Progenitor cell of endocrine pancreas (in vitro differentiated cells): Measurements from ENCODE around the gene CTSS. TPM values are rescaled to one million over a fixed set of nuclear protein-coding genes. Genes with fewer than 3 reads are reported as not detected.

Experiments used
- DNase-seq: peaks from one replicate; pipeline ENCODE4 v3.0.0; 2021; ENCODE audit warnings: low spot score; ENCODE audit not compliant: unreplicated experiment
- H3K27ac Mint-ChIP-seq: 2 replicates; pipeline ENCODE4 v1.8.0; 2021; ENCODE audit warnings: mild to moderate bottlenecking, moderate library complexity, mixed read lengths
- H3K27me3 Mint-ChIP-seq: 2 replicates; pipeline ENCODE4 v1.8.0; 2021; ENCODE audit warnings: mixed read lengths
- H3K36me3 Mint-ChIP-seq: 2 replicates; pipeline ENCODE4 v1.8.0; 2022; ENCODE audit warnings: mixed read lengths; ENCODE audit not compliant: insufficient read depth
- H3K4me1 Mint-ChIP-seq: 2 replicates; pipeline ENCODE4 v1.8.0; 2021; ENCODE audit warnings: low read depth, mixed read lengths
- H3K4me3 Mint-ChIP-seq: 2 replicates; pipeline ENCODE4 v1.8.0; 2021; ENCODE audit warnings: low read depth, mild to moderate bottlenecking, moderate library complexity, mixed read lengths
- H3K9me3 Mint-ChIP-seq: 2 replicates; pipeline ENCODE4 v1.8.0; 2021; ENCODE audit warnings: low read depth, mixed read lengths
- total RNA-seq: library from RNA; stranded (reverse); gene quantifications from 2 replicates; pipeline ENCODE4 v1.2.1, GENCODE V29; 2021
- TF ChIP-seq, protein P1 (sequence below): fragments of 200-600 bp; sonication (generic); IDR thresholded peaks from one replicate; pipeline ENCODE4 v1.5.0; 2021; ENCODE audit warnings: antibody characterized with exemption, mild to moderate bottlenecking; ENCODE audit not compliant: unreplicated experiment

Gene CTSS
- total RNA-seq, 1 donor from 2014 or later = 0.17 TPM

DNA sequence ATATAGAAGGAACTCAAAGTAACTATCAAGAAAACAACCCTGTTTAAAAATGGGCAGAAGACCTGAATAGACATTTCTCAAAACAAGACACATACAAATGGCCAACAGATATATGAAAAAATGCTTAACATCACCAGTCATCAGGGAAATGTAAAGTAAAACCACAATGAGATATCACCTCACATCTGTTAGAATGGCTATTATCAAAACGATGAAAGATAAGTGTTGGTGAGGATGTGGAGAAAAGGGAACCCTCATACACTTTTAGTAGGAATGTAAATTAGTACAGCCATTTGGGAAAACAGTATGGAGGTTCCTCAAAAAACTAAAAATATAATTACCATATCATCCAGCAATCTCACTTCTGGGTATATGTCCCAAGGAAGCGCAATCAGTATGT, 3.0 kb downstream of the CTSS start:
- Mint-ChIP-seq H3K4me1 (peaks cover 1% of the 10 kb centered on the region), H3K27me3 (no peaks in the 10 kb centered on the region), H3K4me3 (no peak overlapping the region), H3K9me3 (peaks cover 8% of the 10 kb centered on the region), H3K36me3 (peaks cover 3% of the 10 kb centered on the region), H3K27ac (no peak overlapping the region)
- no peak for DNase-seq
- TF ChIP-seq, protein P1, sequence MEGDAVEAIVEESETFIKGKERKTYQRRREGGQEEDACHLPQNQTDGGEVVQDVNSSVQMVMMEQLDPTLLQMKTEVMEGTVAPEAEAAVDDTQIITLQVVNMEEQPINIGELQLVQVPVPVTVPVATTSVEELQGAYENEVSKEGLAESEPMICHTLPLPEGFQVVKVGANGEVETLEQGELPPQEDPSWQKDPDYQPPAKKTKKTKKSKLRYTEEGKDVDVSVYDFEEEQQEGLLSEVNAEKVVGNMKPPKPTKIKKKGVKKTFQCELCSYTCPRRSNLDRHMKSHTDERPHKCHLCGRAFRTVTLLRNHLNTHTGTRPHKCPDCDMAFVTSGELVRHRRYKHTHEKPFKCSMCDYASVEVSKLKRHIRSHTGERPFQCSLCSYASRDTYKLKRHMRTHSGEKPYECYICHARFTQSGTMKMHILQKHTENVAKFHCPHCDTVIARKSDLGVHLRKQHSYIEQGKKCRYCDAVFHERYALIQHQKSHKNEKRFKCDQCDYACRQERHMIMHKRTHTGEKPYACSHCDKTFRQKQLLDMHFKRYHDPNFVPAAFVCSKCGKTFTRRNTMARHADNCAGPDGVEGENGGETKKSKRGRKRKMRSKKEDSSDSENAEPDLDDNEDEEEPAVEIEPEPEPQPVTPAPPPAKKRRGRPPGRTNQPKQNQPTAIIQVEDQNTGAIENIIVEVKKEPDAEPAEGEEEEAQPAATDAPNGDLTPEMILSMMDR = no peak

DNA sequence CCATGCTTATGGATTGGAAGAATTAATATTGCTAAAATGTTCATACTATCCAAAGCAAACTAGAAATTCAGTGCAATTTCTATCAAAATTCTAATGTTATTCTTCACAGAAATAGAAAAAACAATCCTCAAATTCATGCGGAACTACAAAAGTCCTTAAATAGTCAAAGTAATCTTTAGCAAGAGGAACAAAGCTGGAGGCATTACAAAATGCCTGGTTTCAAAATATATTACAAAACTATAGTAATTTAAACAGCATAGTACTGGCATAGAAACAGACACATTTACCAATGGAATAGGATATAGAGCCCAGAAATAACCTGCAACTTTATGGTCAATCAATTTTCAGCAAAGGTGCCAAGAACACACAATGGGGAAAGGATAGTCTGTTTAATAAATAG, 3.8 kb downstream of the CTSS start:
- TF ChIP-seq, protein P1 = no peak
- H3K27me3 Mint-ChIP-seq = no peaks in the 10 kb centered on the region
- H3K27ac Mint-ChIP-seq = no peak overlapping the region
- peaks cover 3% of the 10 kb centered on the region for H3K36me3 Mint-ChIP-seq
- H3K4me1 Mint-ChIP-seq = peaks cover 1% of the 10 kb centered on the region
- peaks cover 8% of the 10 kb centered on the region for H3K9me3 Mint-ChIP-seq
- no peak overlapping the region for H3K4me3 Mint-ChIP-seq
- DNase-seq = no peak

DNA sequence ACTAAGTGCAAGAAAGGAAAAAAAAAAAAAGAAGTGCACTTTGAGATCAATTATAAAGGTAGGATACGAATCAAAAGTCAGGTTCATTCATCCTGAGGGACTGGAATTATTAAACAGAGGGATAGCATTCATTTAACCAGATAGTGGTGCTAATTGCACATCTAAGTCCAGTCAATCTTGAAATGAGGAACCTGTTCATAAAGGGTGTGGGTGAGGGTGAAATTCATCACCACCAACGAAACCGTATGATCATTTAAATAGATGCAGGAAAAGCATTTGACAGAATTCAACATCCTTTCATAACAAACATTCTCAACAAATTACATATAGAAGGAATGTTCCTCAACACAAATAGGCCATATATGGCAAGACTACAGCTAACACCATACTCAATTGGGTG, 5.6 kb downstream of the CTSS start:
- Mint-ChIP-seq H3K27me3 (no peaks in the 10 kb centered on the region), H3K36me3 (peaks cover 3% of the 10 kb centered on the region), H3K9me3 (peaks cover 8% of the 10 kb centered on the region), H3K4me3 (no peak overlapping the region), H3K4me1 (no peaks in the 10 kb centered on the region), H3K27ac (no peak overlapping the region)
- DNase-seq = no peak
- TF ChIP-seq, protein P1 = no peak

DNA sequence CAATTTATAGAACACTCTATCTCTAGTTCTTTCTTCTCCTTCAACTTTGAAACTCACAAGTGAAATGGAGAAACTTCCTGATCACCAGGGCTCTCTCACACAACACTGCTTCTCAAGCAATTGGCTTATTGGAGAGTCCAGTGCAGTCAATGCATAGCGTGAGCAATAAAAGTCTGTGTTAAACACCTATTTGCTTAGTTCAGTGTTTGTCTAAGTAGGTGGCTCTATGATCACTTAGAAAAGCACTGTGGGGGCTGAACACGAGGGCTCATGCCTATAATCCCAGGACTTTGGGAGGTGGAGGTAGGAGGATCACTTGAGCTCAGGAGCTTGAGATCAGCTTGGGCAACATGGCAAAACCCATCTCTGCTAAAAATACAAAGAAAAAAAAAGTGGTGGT, 12.2 kb downstream of the CTSS start:
- TF ChIP-seq, protein P1 = no peak

DNA sequence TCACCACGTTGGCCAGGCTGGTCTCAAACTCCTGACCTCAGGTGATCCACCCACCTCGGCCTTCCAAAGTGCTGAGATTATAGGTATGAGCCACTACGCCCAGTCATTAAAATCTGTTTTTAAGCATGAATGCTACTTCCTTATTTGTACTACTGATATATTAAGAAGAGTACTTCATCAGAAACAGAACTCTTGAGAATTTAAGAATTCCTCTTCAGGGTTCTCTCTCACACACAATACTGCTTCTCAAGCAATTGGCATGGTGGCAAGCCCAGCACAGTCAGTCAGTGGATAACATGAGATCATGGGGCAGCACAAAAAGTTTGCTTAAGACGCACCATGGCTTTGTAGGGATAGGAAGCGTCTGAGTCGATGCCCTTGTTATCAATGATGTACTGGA, 14.1 kb downstream of the CTSS start:
- TF ChIP-seq, protein P1 = no peak
- H3K27ac Mint-ChIP-seq = no peak overlapping the region
- no peaks in the 10 kb centered on the region for H3K36me3 Mint-ChIP-seq
- H3K27me3 Mint-ChIP-seq = no peaks in the 10 kb centered on the region
- no peaks in the 10 kb centered on the region for H3K4me1 Mint-ChIP-seq
- H3K4me3 Mint-ChIP-seq = no peak overlapping the region
- H3K9me3 Mint-ChIP-seq = no peaks in the 10 kb centered on the region
- DNase-seq = no peak

More for the DNA sequence above, 12.2 kb downstream of the CTSS start:
- H3K9me3 Mint-ChIP-seq = no peaks in the 10 kb centered on the region
- H3K27ac Mint-ChIP-seq = no peak overlapping the region
- no peaks in the 10 kb centered on the region for H3K27me3 Mint-ChIP-seq
- no peaks in the 10 kb centered on the region for H3K36me3 Mint-ChIP-seq
- no peak for DNase-seq
- no peaks in the 10 kb centered on the region for H3K4me1 Mint-ChIP-seq
- no peak overlapping the region for H3K4me3 Mint-ChIP-seq
